ENCODE results near the gene CFHR4. TPM values are rescaled to one million over a fixed set of nuclear protein-coding genes. Genes with fewer than 3 reads are reported as not detected.

Gene CFHR4
- total RNA-seq, 1 donor, result not detected

- no peak overlapping the region for H3K4me3 ChIP-seq (ENCODE audit: low read depth, low read length)
- no peak for DNase-seq (ENCODE audit: low read depth)
- TF ChIP-seq CTCF (IDR thresholded peaks at IDR 0.05; ENCODE audit: insufficient read depth, low read depth, low read length), result no peak
Observed at GRCh38 chr1:196951711-196952394, 64.0 kb downstream of the CFHR4 start.

DNA sequence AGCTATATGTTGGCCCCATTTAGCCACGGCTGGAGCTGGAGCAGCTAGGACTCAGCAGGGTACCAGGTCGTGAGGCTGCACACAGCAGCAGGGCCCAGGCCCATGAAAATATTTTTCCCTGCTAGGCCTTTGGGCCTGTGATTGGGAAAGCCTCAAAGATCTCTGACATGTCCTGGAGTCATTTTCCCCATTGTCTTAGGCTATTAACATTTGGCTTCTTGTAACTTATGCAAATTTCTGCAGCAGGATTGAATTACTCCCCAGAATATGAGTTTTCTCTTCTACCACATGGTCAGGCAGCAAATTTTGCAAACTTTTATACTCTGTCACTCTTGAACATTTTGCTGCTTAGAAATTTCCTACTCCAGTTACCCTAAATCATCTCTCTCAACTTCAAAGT is 66.9 kb downstream of the CFHR4 start:
- no peak for TF ChIP-seq CTCF (IDR thresholded peaks at IDR 0.05; ENCODE audit: insufficient read depth, low read depth, low read length)
- DNase-seq (ENCODE audit: low read depth), result no peak
- H3K4me3 ChIP-seq (ENCODE audit: low read depth, low read length), result no peak overlapping the region

- H3K4me3 ChIP-seq (ENCODE audit: low read depth, low read length), result no peak overlapping the region
- DNase-seq (ENCODE audit: low read depth), result no peak
- no peak for TF ChIP-seq CTCF (IDR thresholded peaks at IDR 0.05; ENCODE audit: insufficient read depth, low read depth, low read length)
Observed at GRCh38 chr1:196955926-196956325, 68.1 kb downstream of the CFHR4 start.

- DNase-seq (ENCODE audit: low read depth), result no peak
- no peak for TF ChIP-seq CTCF (IDR thresholded peaks at IDR 0.05; ENCODE audit: insufficient read depth, low read depth, low read length)
- no peak overlapping the region for H3K4me3 ChIP-seq (ENCODE audit: low read depth, low read length)
Observed at GRCh38 chr1:196960854-196961253, 73.0 kb downstream of the CFHR4 start.

Other genes starting within 250 kb of the CFHR4 start
- 28.3 and 99.3 TPM in 2 replicates for gene CFH, start 236.0 kb upstream of the CFHR4 start, total RNA-seq
- not detected in 2 replicates for gene CFHR3, start 113.2 kb upstream of the CFHR4 start, total RNA-seq
- 0.86 TPM in 1 of 2 replicates, not detected in the other for gene CFHR1, start 68.3 kb upstream of the CFHR4 start, total RNA-seq
- gene CFHR2, start 55.7 kb downstream of the CFHR4 start, total RNA-seq, result not detected in 2 replicates
- not detected in 2 replicates for gene CFHR5, start 89.5 kb downstream of the CFHR4 start, total RNA-seq
- gene F13B, start 179.2 kb downstream of the CFHR4 start, total RNA-seq, result not detected in 2 replicates

Data from fibroblast of villous mesenchyme (primary cell).